GM12878 (cell line): ENCODE results near the gene COPZ2. TPM values are rescaled to one million over a fixed set of nuclear protein-coding genes. Genes with fewer than 3 reads are reported as not detected.

Source experiments
- EP300 ChIP-seq, 2 experiments: fragments of 150-350 bp in 1 of 2; IDR thresholded peaks; 2 replicates each; pipeline ENCODE4 v1.6.1; 2011 to 2012; ENCODE audit warnings: low read depth in 2 of 2, low read length in 2 of 2, borderline replicate concordance in 1 of 2, improper control_type of control experiment in 1 of 2, inconsistent platforms in 1 of 2; ENCODE audit not compliant: control insufficient read depth in 1 of 2
- ETV6 ChIP-seq, 2 experiments: fragments of 450-650 bp in 1 of 2; IDR thresholded peaks in 1 of 2; conservative IDR thresholded peaks in 1 of 2; 2 replicates each; pipeline ENCODE4 v1.6.1; 2014; ENCODE audit warnings: antibody characterized with exemption in 1 of 2, borderline replicate concordance in 1 of 2, low read depth in 1 of 2, mild to moderate bottlenecking in 1 of 2, moderate library complexity in 1 of 2
- FOS ChIP-seq: IDR thresholded peaks from 3 replicates; pipeline ENCODE4 v1.6.1; 2011; ENCODE audit warnings: borderline replicate concordance; ENCODE audit not compliant: insufficient read length; ENCODE audit errors: extremely low read depth
- FOXM1 ChIP-seq: IDR thresholded peaks from 2 replicates; pipeline ENCODE4 v1.6.1; 2012; ENCODE audit warnings: low read depth, mild to moderate bottlenecking, inconsistent platforms, low read length, moderate library complexity
- IKZF2 ChIP-seq, 2 experiments: fragments of 450-650 bp; IDR thresholded peaks; 2 replicates each; pipeline ENCODE4 v1.6.1; 2017; ENCODE audit warnings: mild to moderate bottlenecking in 2 of 2, moderate library complexity in 2 of 2
- MTA3 ChIP-seq: IDR thresholded peaks from 2 replicates; pipeline ENCODE4 v1.6.1; 2012; ENCODE audit warnings: low read length, inconsistent platforms, borderline replicate concordance
- MYC ChIP-seq: IDR thresholded peaks from 2 replicates; pipeline ENCODE4 v1.6.1; 2011; ENCODE audit warnings: mild to moderate bottlenecking, low read length, moderate library complexity, inconsistent platforms; ENCODE audit not compliant: insufficient read depth, insufficient replicate concordance, insufficient read length, severe bottlenecking
- NBN ChIP-seq: fragments of 450-650 bp; IDR thresholded peaks from 2 replicates; pipeline ENCODE4 v1.6.1; 2016
- NFIC ChIP-seq: IDR thresholded peaks from 2 replicates; pipeline ENCODE4 v1.6.1; 2012; ENCODE audit warnings: low read depth, mild to moderate bottlenecking, inconsistent platforms, low read length, moderate library complexity
- NR2C2 ChIP-seq: IDR thresholded peaks from 2 replicates; pipeline ENCODE4 v1.6.1; 2011; ENCODE audit warnings: borderline replicate concordance, low read depth; ENCODE audit not compliant: control insufficient read depth, insufficient read length
- PAX5 ChIP-seq: IDR thresholded peaks from 2 replicates; pipeline ENCODE4 v1.6.1; 2011; ENCODE audit warnings: low read depth, low read length, borderline replicate concordance
- POLR2AphosphoS5 ChIP-seq: IDR thresholded peaks from 2 replicates; pipeline ENCODE4 v1.6.1; 2011; ENCODE audit warnings: mild to moderate bottlenecking, low read length, inconsistent platforms
- RB1 ChIP-seq: fragments of 450-650 bp; formaldehyde crosslinking; IDR thresholded peaks from 2 replicates; pipeline ENCODE4 v1.6.1; 2017; ENCODE audit warnings: mild to moderate bottlenecking, borderline replicate concordance
- RBBP5 ChIP-seq: fragments of 200-600 bp; sonication (generic); conservative IDR thresholded peaks from 2 replicates; pipeline ENCODE4 v1.6.1; 2016
- RUNX3 ChIP-seq: IDR thresholded peaks from 2 replicates; pipeline ENCODE4 v1.6.1; 2012; ENCODE audit warnings: low read length, inconsistent platforms
- SMC3 ChIP-seq: IDR thresholded peaks from 2 replicates; pipeline ENCODE4 v1.6.1; 2011; ENCODE audit warnings: low read length, improper control_type of control experiment, borderline replicate concordance
- ZBTB33 ChIP-seq: fragments of 450-650 bp; IDR thresholded peaks from 2 replicates; pipeline ENCODE4 v1.6.1; 2017; ENCODE audit warnings: mild to moderate bottlenecking
- ZBTB4 ChIP-seq: fragments of 450-650 bp; formaldehyde crosslinking; IDR thresholded peaks from 2 replicates; pipeline ENCODE4 v1.4.0; 2022; ENCODE audit warnings: mild to moderate bottlenecking, moderate library complexity
- ZNF207 ChIP-seq: fragments of 450-650 bp; IDR thresholded peaks from 2 replicates; pipeline ENCODE4 v1.6.1; 2014; ENCODE audit warnings: antibody characterized with exemption, mild to moderate bottlenecking, borderline replicate concordance
- ZNF622 ChIP-seq: fragments of 450-650 bp; IDR thresholded peaks from 2 replicates; pipeline ENCODE4 v1.6.1; 2017; ENCODE audit warnings: mild to moderate bottlenecking, inconsistent platforms
- polyA plus RNA-seq, 11 experiments: library from polyadenylated mRNA; depleted of rRNA in 4 of 11; unstranded in 6 of 11; stranded (reverse) in 5 of 11; fragments of >200 nt; fragmentation: Nextera tagmentation in 4 of 11; fragmentation: Illumina TruSeq in 1 of 11; extraction: Ambion mirVana in 4 of 11; extraction: Trizol in 1 of 11; gene quantifications; 1 replicate in 1 of 11; 2 replicates in 10 of 11; pipeline versions ENCODE4 v1.2.1 to v1.2.3, GENCODE V29; 2011 to 2016; ENCODE audit warnings: inconsistent platforms in 2 of 11, missing spikeins in 2 of 11, low read depth in 1 of 11
- total RNA-seq, 4 experiments: library from RNA; depleted of rRNA in 3 of 4; stranded (reverse); fragments of >200 nt in 3 of 4; fragmentation: Illumina TruSeq in 1 of 4; extraction: Trizol in 1 of 4; gene quantifications; 2 replicates each; pipeline versions ENCODE4 v1.2.1 to v1.2.3, GENCODE V29; 2013 to 2021
- TF ChIP-seq, protein P1 (sequence below): fragments of 450-650 bp; formaldehyde crosslinking; IDR thresholded peaks from 2 replicates; pipeline ENCODE4 v1.5.0; 2022; ENCODE audit warnings: mild to moderate bottlenecking, missing genetic modification characterization

Gene COPZ2
- total and polyA plus RNA-seq, 10 of the 15 experiments (the other 5 are each of a cell fraction or from before 2014, with no cell fraction given) = 0.20 to 4.3 (median 2.6) TPM

GRCh38 chr17:48002266-48002915, 35.2 kb downstream of the COPZ2 start (continued):
- TF ChIP-seq, protein P1, sequence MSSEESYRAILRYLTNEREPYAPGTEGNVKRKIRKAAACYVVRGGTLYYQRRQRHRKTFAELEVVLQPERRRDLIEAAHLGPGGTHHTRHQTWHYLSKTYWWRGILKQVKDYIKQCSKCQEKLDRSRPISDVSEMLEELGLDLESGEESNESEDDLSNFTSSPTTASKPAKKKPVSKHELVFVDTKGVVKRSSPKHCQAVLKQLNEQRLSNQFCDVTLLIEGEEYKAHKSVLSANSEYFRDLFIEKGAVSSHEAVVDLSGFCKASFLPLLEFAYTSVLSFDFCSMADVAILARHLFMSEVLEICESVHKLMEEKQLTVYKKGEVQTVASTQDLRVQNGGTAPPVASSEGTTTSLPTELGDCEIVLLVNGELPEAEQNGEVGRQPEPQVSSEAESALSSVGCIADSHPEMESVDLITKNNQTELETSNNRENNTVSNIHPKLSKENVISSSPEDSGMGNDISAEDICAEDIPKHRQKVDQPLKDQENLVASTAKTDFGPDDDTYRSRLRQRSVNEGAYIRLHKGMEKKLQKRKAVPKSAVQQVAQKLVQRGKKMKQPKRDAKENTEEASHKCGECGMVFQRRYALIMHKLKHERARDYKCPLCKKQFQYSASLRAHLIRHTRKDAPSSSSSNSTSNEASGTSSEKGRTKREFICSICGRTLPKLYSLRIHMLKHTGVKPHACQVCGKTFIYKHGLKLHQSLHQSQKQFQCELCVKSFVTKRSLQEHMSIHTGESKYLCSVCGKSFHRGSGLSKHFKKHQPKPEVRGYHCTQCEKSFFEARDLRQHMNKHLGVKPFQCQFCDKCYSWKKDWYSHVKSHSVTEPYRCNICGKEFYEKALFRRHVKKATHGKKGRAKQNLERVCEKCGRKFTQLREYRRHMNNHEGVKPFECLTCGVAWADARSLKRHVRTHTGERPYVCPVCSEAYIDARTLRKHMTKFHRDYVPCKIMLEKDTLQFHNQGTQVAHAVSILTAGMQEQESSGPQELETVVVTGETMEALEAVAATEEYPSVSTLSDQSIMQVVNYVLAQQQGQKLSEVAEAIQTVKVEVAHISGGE (CRISPR knock-in tag) = no peak
- no peak for TF ChIP-seq NR2C2
- TF ChIP-seq FOS = no peak
- peak; percentile 47 to 77; a peak in 2 of 4 replicates for TF ChIP-seq EP300 (IDR thresholded peaks at IDR 0.05; ENCODE audit: borderline replicate concordance in 1 of 2, control insufficient read depth in 1 of 2, low read depth in 2 of 2, low read length in 2 of 2)
- peak; percentile 83 for TF ChIP-seq NBN
- TF ChIP-seq ZNF207 = no peak; the same call in 1 of the 2 replicates
- no peak for TF ChIP-seq RBBP5
- TF ChIP-seq ZNF622 = no peak
- no peak for TF ChIP-seq SMC3
- TF ChIP-seq FOXM1 = no peak
- no peak for TF ChIP-seq ZBTB33
- TF ChIP-seq MTA3 = 0 out of 2 replicates have a peak, but pooled peaks have one; percentile 57
- TF ChIP-seq POLR2AphosphoS5 = peak; percentile 53; the same call in 1 of the 2 replicates
- no peak for TF ChIP-seq RB1
- no peak for TF ChIP-seq MYC
- TF ChIP-seq ETV6 (conservative IDR thresholded peaks at IDR 0.05 in 1 of 2, IDR thresholded peaks at IDR 0.05 in 1 of 2; ENCODE audit: borderline replicate concordance in 1 of 2, low read depth in 1 of 2) = no peak
- TF ChIP-seq NFIC = peak; percentile 69; the same call in 1 of the 2 replicates
- no peak for TF ChIP-seq ZBTB4 (CRISPR knock-in tag)
- TF ChIP-seq PAX5 = peak; percentile 69; the same call in 1 of the 2 replicates
- peak; percentile 63 for TF ChIP-seq RUNX3
- TF ChIP-seq IKZF2 (IDR thresholded peaks at IDR 0.05) = peak; percentile 84 to 87
